ENCODE measurements around the gene RCCD1. TPM values are rescaled to one million over a fixed set of nuclear protein-coding genes. Genes with fewer than 3 reads are reported as not detected.

RCCD1 gene
- total RNA-seq, 1 experiment from 2014 or later: 26.1 TPM

DNA sequence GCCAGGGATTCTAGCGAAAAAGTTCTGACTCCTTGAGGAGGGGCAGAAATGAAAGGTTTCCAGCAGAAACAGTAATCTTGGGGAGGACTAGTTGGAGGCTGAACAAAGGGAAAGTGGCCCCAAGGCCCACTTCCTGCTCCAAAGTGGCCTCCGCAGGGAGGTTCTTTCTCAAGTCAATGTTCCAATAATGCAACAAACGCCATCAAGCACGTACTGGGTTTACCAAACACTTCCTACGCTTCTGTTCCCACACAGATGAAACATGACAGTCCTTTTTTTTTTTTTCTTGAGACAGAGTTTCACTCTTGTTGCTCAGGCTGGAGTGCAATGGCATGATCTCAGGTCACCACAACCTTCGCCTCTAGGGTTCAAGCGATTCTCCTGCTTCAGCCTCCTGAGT, 9.6 kb upstream of the RCCD1 start:
- intact Hi-C loops (cut with micrococcal nuclease; ENCODE audit: unreplicated experiment): no loop called here
- H3K36me3 ChIP-seq (ENCODE audit: control insufficient read depth, insufficient read depth, low read length): peaks cover 1% of the 10 kb centered on the region; the same call in 1 of the 2 replicates
- no TSS peak for BruUV-seq (replicated peaks)
- no peaks in the 10 kb centered on the region for H3K9me3 Mint-ChIP-seq (ENCODE audit: unreplicated experiment)
- no peaks in the 10 kb centered on the region for H3K27me3 ChIP-seq (replicated peaks; ENCODE audit: control insufficient read depth, insufficient read depth, low read length)
- no peak overlapping the region for H3K27ac Mint-ChIP-seq (ENCODE audit: unreplicated experiment)
- TF ChIP-seq, protein P1, sequence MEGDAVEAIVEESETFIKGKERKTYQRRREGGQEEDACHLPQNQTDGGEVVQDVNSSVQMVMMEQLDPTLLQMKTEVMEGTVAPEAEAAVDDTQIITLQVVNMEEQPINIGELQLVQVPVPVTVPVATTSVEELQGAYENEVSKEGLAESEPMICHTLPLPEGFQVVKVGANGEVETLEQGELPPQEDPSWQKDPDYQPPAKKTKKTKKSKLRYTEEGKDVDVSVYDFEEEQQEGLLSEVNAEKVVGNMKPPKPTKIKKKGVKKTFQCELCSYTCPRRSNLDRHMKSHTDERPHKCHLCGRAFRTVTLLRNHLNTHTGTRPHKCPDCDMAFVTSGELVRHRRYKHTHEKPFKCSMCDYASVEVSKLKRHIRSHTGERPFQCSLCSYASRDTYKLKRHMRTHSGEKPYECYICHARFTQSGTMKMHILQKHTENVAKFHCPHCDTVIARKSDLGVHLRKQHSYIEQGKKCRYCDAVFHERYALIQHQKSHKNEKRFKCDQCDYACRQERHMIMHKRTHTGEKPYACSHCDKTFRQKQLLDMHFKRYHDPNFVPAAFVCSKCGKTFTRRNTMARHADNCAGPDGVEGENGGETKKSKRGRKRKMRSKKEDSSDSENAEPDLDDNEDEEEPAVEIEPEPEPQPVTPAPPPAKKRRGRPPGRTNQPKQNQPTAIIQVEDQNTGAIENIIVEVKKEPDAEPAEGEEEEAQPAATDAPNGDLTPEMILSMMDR (IDR thresholded peaks at IDR 0.05; ENCODE audit: insufficient read depth in 1 of 2, low read depth in 1 of 2, low read length in 1 of 2, severe bottlenecking in 1 of 2, unreplicated experiment in 1 of 2): no peak
- no peak overlapping the region for H3K4me3 ChIP-seq (ENCODE audit: low read depth, low read length)
- peaks cover 61% of the 10 kb centered on the region for H3K36me3 Mint-ChIP-seq (ENCODE audit: insufficient read depth, unreplicated experiment)
- no peak for DNase-seq
- H3K4me1 ChIP-seq: no peaks in the 10 kb centered on the region
- H3K27me3 Mint-ChIP-seq (ENCODE audit: insufficient read depth, unreplicated experiment): no peaks in the 10 kb centered on the region
- POLR2A ChIA-PET: no interaction called here
- H3K9me3 ChIP-seq: no peaks in the 10 kb centered on the region
- H3K4me3 Mint-ChIP-seq (ENCODE audit: unreplicated experiment): no peak overlapping the region
- CTCF ChIA-PET: no interaction called here
- H3K4me1 Mint-ChIP-seq (ENCODE audit: low read depth, unreplicated experiment): no peaks in the 10 kb centered on the region

DNA sequence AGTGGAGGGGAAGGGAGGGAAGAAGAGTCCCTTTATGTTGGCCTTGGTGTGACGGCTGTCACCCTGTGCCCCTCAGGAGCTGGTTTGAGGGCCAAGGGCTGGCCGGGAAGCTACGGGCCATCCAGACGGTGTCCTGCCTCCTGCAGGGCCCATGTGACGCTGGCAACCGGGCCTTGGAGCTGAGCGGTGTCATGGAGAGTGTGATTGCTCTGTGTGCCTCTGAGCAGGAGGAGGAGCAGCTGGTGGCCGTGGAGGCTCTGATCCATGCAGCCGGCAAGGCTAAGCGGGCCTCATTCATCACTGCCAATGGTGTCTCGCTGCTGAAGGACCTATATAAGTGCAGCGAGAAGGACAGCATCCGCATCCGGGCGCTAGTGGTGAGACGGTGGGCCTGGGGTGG, 8.1 kb upstream of the RCCD1 start:
- TF ChIP-seq, protein P1 (IDR thresholded peaks at IDR 0.05; ENCODE audit: insufficient read depth in 1 of 2, low read depth in 1 of 2, low read length in 1 of 2, severe bottlenecking in 1 of 2, unreplicated experiment in 1 of 2): no peak
- no peak for DNase-seq
- H3K4me1 ChIP-seq: no peaks in the 10 kb centered on the region
- H3K27me3 ChIP-seq (replicated peaks; ENCODE audit: control insufficient read depth, insufficient read depth, low read length): no peaks in the 10 kb centered on the region
- peaks cover 1% of the 10 kb centered on the region; the same call in 1 of the 2 replicates for H3K36me3 ChIP-seq (ENCODE audit: control insufficient read depth, insufficient read depth, low read length)
- no peaks in the 10 kb centered on the region for H3K27me3 Mint-ChIP-seq (ENCODE audit: insufficient read depth, unreplicated experiment)
- ChIA-PET POLR2A (no interaction called here), CTCF (interaction anchor here (0.8 kb wide), 1 partner anchor 12 kb away, joined by 3 read pairs; the partner anchor contains the start of gene UNC45A)
- H3K9me3 ChIP-seq: no peaks in the 10 kb centered on the region
- intact Hi-C loops (cut with micrococcal nuclease; ENCODE audit: unreplicated experiment): no loop called here
- peaks cover 52% of the 10 kb centered on the region for H3K36me3 Mint-ChIP-seq (ENCODE audit: insufficient read depth, unreplicated experiment)
- no peak overlapping the region for H3K4me3 ChIP-seq (ENCODE audit: low read depth, low read length)
- H3K4me3 Mint-ChIP-seq (ENCODE audit: unreplicated experiment): no peak overlapping the region
- H3K4me1 Mint-ChIP-seq (ENCODE audit: low read depth, unreplicated experiment): no peaks in the 10 kb centered on the region
- no peaks in the 10 kb centered on the region for H3K9me3 Mint-ChIP-seq (ENCODE audit: unreplicated experiment)
- no TSS peak for BruUV-seq (replicated peaks)
- H3K27ac Mint-ChIP-seq (ENCODE audit: unreplicated experiment): no peak overlapping the region

DNA sequence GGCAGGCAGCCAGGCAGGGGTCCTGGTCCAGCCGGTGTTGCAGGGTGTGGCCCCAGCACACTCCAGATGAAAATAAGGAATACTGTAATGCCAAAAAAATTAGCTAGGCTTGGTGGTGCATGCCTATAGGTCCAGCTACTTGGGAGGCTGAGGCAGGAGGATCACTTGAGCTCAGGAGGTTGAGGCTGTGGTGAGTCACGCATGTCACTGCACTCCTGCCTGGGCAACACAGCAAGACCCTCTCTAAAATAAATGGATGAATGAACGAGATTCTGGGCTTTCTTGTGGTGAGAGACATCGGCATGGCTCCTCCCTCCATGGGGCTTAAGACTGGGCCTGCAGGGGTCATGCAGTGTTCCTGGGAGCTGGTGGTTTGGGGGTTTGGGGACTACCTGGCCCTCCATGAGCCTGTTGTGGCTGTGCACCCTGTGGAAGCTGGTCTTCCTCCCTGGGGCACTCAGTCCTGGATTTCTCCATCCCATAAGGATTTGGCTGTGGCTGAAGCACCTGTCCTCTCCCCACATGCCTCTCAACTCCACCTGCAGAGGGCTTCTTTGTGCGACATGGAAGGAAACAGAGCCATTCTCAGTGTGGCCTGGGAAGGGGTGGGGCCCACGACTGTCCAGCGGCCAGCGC, 7.6 kb upstream of the RCCD1 start:
- no peaks in the 10 kb centered on the region for H3K27me3 Mint-ChIP-seq (ENCODE audit: insufficient read depth, unreplicated experiment)
- H3K4me3 ChIP-seq (ENCODE audit: low read depth, low read length): no peak overlapping the region
- no peak overlapping the region for H3K27ac Mint-ChIP-seq (ENCODE audit: unreplicated experiment)
- no peaks in the 10 kb centered on the region for H3K27me3 ChIP-seq (replicated peaks; ENCODE audit: control insufficient read depth, insufficient read depth, low read length)
- no TSS peak for BruUV-seq (replicated peaks)
- TF ChIP-seq, protein P1 (IDR thresholded peaks at IDR 0.05; ENCODE audit: insufficient read depth in 1 of 2, low read depth in 1 of 2, low read length in 1 of 2, severe bottlenecking in 1 of 2, unreplicated experiment in 1 of 2): no peak
- peaks cover 49% of the 10 kb centered on the region for H3K36me3 Mint-ChIP-seq (ENCODE audit: insufficient read depth, unreplicated experiment)
- no peak overlapping the region for H3K4me3 Mint-ChIP-seq (ENCODE audit: unreplicated experiment)
- no peak for DNase-seq
- intact Hi-C loops (cut with micrococcal nuclease; ENCODE audit: unreplicated experiment): no loop called here
- CTCF ChIA-PET: no interaction called here
- no peaks in the 10 kb centered on the region for H3K4me1 Mint-ChIP-seq (ENCODE audit: low read depth, unreplicated experiment)
- no peaks in the 10 kb centered on the region for H3K9me3 Mint-ChIP-seq (ENCODE audit: unreplicated experiment)
- H3K36me3 ChIP-seq (ENCODE audit: control insufficient read depth, insufficient read depth, low read length): peaks cover 1% of the 10 kb centered on the region; the same call in 1 of the 2 replicates
- H3K9me3 ChIP-seq: no peaks in the 10 kb centered on the region
- H3K4me1 ChIP-seq: no peaks in the 10 kb centered on the region
- POLR2A ChIA-PET: no interaction called here

All from Caco-2 (cell line).